ENCODE results near the gene IL22RA2.

The IL22RA2 gene

GRCh38 chr6:137171824-137172733, 1.4 kb downstream of the IL22RA2 start:
- peaks cover 4% of the 10 kb centered on the region for H3K9me3 ChIP-seq (ENCODE audit: insufficient read depth, low read depth, low read length)
- H2AFZ ChIP-seq (ENCODE audit: insufficient read depth, low read length, poor library complexity): no peak overlapping the region
- no peak overlapping the region for H2AK5ac ChIP-seq (ENCODE audit: low read length)
- H3K4ac ChIP-seq (ENCODE audit: low read depth, low read length): no peak overlapping the region
- no peak overlapping the region for H2BK12ac ChIP-seq (ENCODE audit: low read length)
- H3K79me2 ChIP-seq (ENCODE audit: control insufficient read depth, insufficient read depth, low read length, poor library complexity): no peaks in the 10 kb centered on the region
- no peak overlapping the region for H3K14ac ChIP-seq (ENCODE audit: low read length)
- DNase-seq: peak; percentile 91 to 95
- H4K8ac ChIP-seq (ENCODE audit: low read depth, low read length): no peak overlapping the region
- no peak overlapping the region for H3K4me3 ChIP-seq (ENCODE audit: low read depth, low read length)
- H3K27ac ChIP-seq (ENCODE audit: low read depth, low read length): no peak overlapping the region
- H2BK120ac ChIP-seq (ENCODE audit: insufficient read depth, low read length, poor library complexity): no peak overlapping the region
- peaks cover 1% of the 10 kb centered on the region for H3K79me1 ChIP-seq (ENCODE audit: low read length)
- no peaks in the 10 kb centered on the region for H3K27me3 ChIP-seq (ENCODE audit: insufficient read depth, low read length)
- H2BK5ac ChIP-seq (ENCODE audit: low read depth, low read length, poor library complexity): no peak overlapping the region
- H3K23ac ChIP-seq (ENCODE audit: low read length): no peak overlapping the region
- peaks cover 0 to 2% of the 10 kb centered on the region in 2 experiments for H3K4me1 ChIP-seq (ENCODE audit: control insufficient read depth in 1 of 2, insufficient read depth in 2 of 2, low read length in 2 of 2)
- no peak overlapping the region for H3K4me2 ChIP-seq (ENCODE audit: low read length)
- no CpG with 5 or more reads among the region's 13 CpGs for WGBS (ENCODE audit: extremely low coverage, insufficient coverage, insufficient read length)
- H4K12ac ChIP-seq (ENCODE audit: low read depth, low read length): no peak overlapping the region
- no peak overlapping the region for H3K18ac ChIP-seq (ENCODE audit: low read length)
- no peak overlapping the region for H4K91ac ChIP-seq (ENCODE audit: low read depth, low read length)
- H3K9ac ChIP-seq (ENCODE audit: low read length): no peak overlapping the region
- H3K36me3 ChIP-seq (ENCODE audit: control insufficient read depth in 1 of 2, insufficient read depth in 2 of 2, low read length in 2 of 2): no peaks in the 10 kb centered on the region

- H3K18ac ChIP-seq (ENCODE audit: low read length): no peak overlapping the region
These were observed 2.4 kb downstream of the IL22RA2 start for GRCh38 chr6:137171053-137171374.

GRCh38 chr6:137170266-137171052, 3.0 kb downstream of the IL22RA2 start:
- peak; percentile 18 to 68 for DNase-seq
- WGBS (ENCODE audit: extremely low coverage, insufficient coverage, insufficient read length): no CpG with 5 or more reads among the region's 13 CpGs
- H2BK120ac ChIP-seq (ENCODE audit: insufficient read depth, low read length, poor library complexity): no peak overlapping the region
- peaks cover 1% of the 10 kb centered on the region for H3K79me1 ChIP-seq (ENCODE audit: low read length)
- no peak overlapping the region for H3K4me3 ChIP-seq (ENCODE audit: low read depth, low read length)
- H4K91ac ChIP-seq (ENCODE audit: low read depth, low read length): no peak overlapping the region
- H3K4me1 ChIP-seq (ENCODE audit: control insufficient read depth in 1 of 2, insufficient read depth in 2 of 2, low read length in 2 of 2): peaks cover 0 to 2% of the 10 kb centered on the region in 2 experiments
- no peak overlapping the region for H3K14ac ChIP-seq (ENCODE audit: low read length)
- peaks cover 4% of the 10 kb centered on the region for H3K9me3 ChIP-seq (ENCODE audit: insufficient read depth, low read depth, low read length)
- H3K18ac ChIP-seq (ENCODE audit: low read length): no peak overlapping the region
- no peak overlapping the region for H4K12ac ChIP-seq (ENCODE audit: low read depth, low read length)
- H3K4me2 ChIP-seq (ENCODE audit: low read length): no peak overlapping the region
- H3K79me2 ChIP-seq (ENCODE audit: control insufficient read depth, insufficient read depth, low read length, poor library complexity): no peaks in the 10 kb centered on the region
- no peak overlapping the region for H4K8ac ChIP-seq (ENCODE audit: low read depth, low read length)
- no peaks in the 10 kb centered on the region for H3K36me3 ChIP-seq (ENCODE audit: control insufficient read depth in 1 of 2, insufficient read depth in 2 of 2, low read length in 2 of 2)
- H2AK5ac ChIP-seq (ENCODE audit: low read length): no peak overlapping the region
- no peak overlapping the region for H3K23ac ChIP-seq (ENCODE audit: low read length)
- H2AFZ ChIP-seq (ENCODE audit: insufficient read depth, low read length, poor library complexity): no peak overlapping the region
- no peak overlapping the region for H3K4ac ChIP-seq (ENCODE audit: low read depth, low read length)
- H3K9ac ChIP-seq (ENCODE audit: low read length): no peak overlapping the region
- no peaks in the 10 kb centered on the region for H3K27me3 ChIP-seq (ENCODE audit: insufficient read depth, low read length)
- H3K27ac ChIP-seq (ENCODE audit: low read depth, low read length): peak overlapping the region; percentile 40
- H2BK5ac ChIP-seq (ENCODE audit: low read depth, low read length, poor library complexity): no peak overlapping the region
- no peak overlapping the region for H2BK12ac ChIP-seq (ENCODE audit: low read length)

More at GRCh38 chr6:137171053-137171374, 2.4 kb downstream of the IL22RA2 start:
- Histone ChIP-seq H4K8ac (ENCODE audit: low read depth, low read length) (no peak overlapping the region), H3K23ac (ENCODE audit: low read length) (no peak overlapping the region), H3K9me3 (ENCODE audit: insufficient read depth, low read depth, low read length) (peaks cover 4% of the 10 kb centered on the region), H2BK12ac (ENCODE audit: low read length) (no peak overlapping the region), H2BK120ac (ENCODE audit: insufficient read depth, low read length, poor library complexity) (no peak overlapping the region), H2BK5ac (ENCODE audit: low read depth, low read length, poor library complexity) (peak overlapping the region; percentile 38), H3K14ac (ENCODE audit: low read length) (no peak overlapping the region), H4K12ac (ENCODE audit: low read depth, low read length) (no peak overlapping the region), H3K27ac (ENCODE audit: low read depth, low read length) (no peak overlapping the region), H3K4me3 (ENCODE audit: low read depth, low read length) (no peak overlapping the region), H3K4ac (ENCODE audit: low read depth, low read length) (no peak overlapping the region), H3K27me3 (ENCODE audit: insufficient read depth, low read length) (no peaks in the 10 kb centered on the region), H4K91ac (ENCODE audit: low read depth, low read length) (peak overlapping the region; percentile 1), H3K79me2 (ENCODE audit: control insufficient read depth, insufficient read depth, low read length, poor library complexity) (no peaks in the 10 kb centered on the region), H3K4me1 (ENCODE audit: control insufficient read depth in 1 of 2, insufficient read depth in 2 of 2, low read length in 2 of 2) (peaks cover 0 to 2% of the 10 kb centered on the region in 2 experiments), H2AFZ (ENCODE audit: insufficient read depth, low read length, poor library complexity) (no peak overlapping the region), H3K9ac (ENCODE audit: low read length) (no peak overlapping the region), H3K4me2 (ENCODE audit: low read length) (no peak overlapping the region), H2AK5ac (ENCODE audit: low read length) (no peak overlapping the region), H3K79me1 (ENCODE audit: low read length) (peaks cover 1% of the 10 kb centered on the region), H3K36me3 (ENCODE audit: control insufficient read depth in 1 of 2, insufficient read depth in 2 of 2, low read length in 2 of 2) (no peaks in the 10 kb centered on the region)
- no peak for DNase-seq
- no CpG with 5 or more reads among the region's 1 CpG for WGBS (ENCODE audit: extremely low coverage, insufficient coverage, insufficient read length)

- WGBS (ENCODE audit: extremely low coverage, insufficient coverage, insufficient read length): no CpG with 5 or more reads among the region's 4 CpGs
- Histone ChIP-seq H2BK120ac (ENCODE audit: insufficient read depth, low read length, poor library complexity) (no peak overlapping the region), H3K18ac (ENCODE audit: low read length) (no peak overlapping the region), H2AFZ (ENCODE audit: insufficient read depth, low read length, poor library complexity) (no peak overlapping the region), H4K8ac (ENCODE audit: low read depth, low read length) (no peak overlapping the region), H2BK12ac (ENCODE audit: low read length) (no peak overlapping the region), H3K4ac (ENCODE audit: low read depth, low read length) (no peak overlapping the region), H3K9me3 (ENCODE audit: insufficient read depth, low read depth, low read length) (peaks cover 13% of the 10 kb centered on the region), H2BK5ac (ENCODE audit: low read depth, low read length, poor library complexity) (no peak overlapping the region), H3K27me3 (ENCODE audit: insufficient read depth, low read length) (no peaks in the 10 kb centered on the region), H3K14ac (ENCODE audit: low read length) (no peak overlapping the region), H3K23ac (ENCODE audit: low read length) (no peak overlapping the region), H3K79me2 (ENCODE audit: control insufficient read depth, insufficient read depth, low read length, poor library complexity) (no peaks in the 10 kb centered on the region), H3K9ac (ENCODE audit: low read length) (no peak overlapping the region), H3K4me3 (ENCODE audit: low read depth, low read length) (no peak overlapping the region), H3K27ac (ENCODE audit: low read depth, low read length) (no peak overlapping the region), H2AK5ac (ENCODE audit: low read length) (no peak overlapping the region), H3K36me3 (ENCODE audit: control insufficient read depth in 1 of 2, insufficient read depth in 2 of 2, low read length in 2 of 2) (peaks cover 0 to 4% of the 10 kb centered on the region in 2 experiments), H3K4me2 (ENCODE audit: low read length) (no peak overlapping the region), H3K4me1 (ENCODE audit: control insufficient read depth in 1 of 2, insufficient read depth in 2 of 2, low read length in 2 of 2) (no peaks in the 10 kb centered on the region), H3K79me1 (ENCODE audit: low read length) (peaks cover 1% of the 10 kb centered on the region), H4K12ac (ENCODE audit: low read depth, low read length) (no peak overlapping the region), H4K91ac (ENCODE audit: low read depth, low read length) (no peak overlapping the region)
- DNase-seq: no peak
These were observed 5.6 kb downstream of the IL22RA2 start for GRCh38 chr6:137167702-137168377.

Measured in trophoblast cell (in vitro differentiated cells and primary cell).